ENCODE measurements around the gene SLC44A5. TPM values are rescaled to one million over a fixed set of nuclear protein-coding genes. Genes with fewer than 3 reads are reported as not detected.
"Not testable (repeated sequence)": the region's sequence is repeated elsewhere in the genome, so short reads cannot be mapped to it uniquely, and the experiment has no call there.

SLC44A5 gene
- polyA plus RNA-seq, 2 of the 4 experiments (the other 2 are of a cell fraction) = 0.10 to 1.5 TPM

DNA sequence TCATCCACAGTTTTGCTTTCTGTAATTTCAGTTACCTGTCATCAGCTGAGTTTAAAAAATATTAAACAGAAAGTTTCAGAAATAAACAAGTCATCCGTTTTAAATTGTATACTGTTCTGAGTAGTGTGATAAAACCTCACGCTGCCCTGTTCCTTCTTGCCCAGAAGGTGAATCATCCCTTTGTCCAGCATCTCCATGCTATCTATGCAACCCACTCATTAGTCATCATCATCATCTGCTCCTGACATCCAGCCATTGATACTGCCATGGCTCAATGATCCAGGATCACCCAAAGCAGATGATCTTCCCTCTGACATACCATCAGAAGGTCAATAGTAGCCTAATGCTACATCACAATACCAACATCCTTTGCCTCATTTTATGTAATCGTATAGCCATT, 198.3 kb downstream of the SLC44A5 start:
- H3K4me2 ChIP-seq = no peak overlapping the region
- H3K4me1 ChIP-seq = no peaks in the 10 kb centered on the region
- FAIRE-seq (no peak), ATAC-seq (no peak), DNase-seq (ENCODE audit: low read depth in 1 of 2, low spot score in 1 of 2) (no peak)
- ChIA-PET CTCF (no interaction called here), POLR2A (no interaction called here)
- H3K4me3 ChIP-seq = no peak overlapping the region
- 30% methylated on average over 3 of the region's 3 CpGs for WGBS (ENCODE audit: missing lambda C conversion rate)
- H3K9me3 ChIP-seq = no peaks in the 10 kb centered on the region
- H3K27ac ChIP-seq = no peak overlapping the region
- no peak for TF ChIP-seq TP53 (CRISPR knock-in tag; IDR thresholded peaks at IDR 0.05)
- TF ChIP-seq ESRRA (IDR thresholded peaks at IDR 0.05; ENCODE audit: borderline replicate concordance, low read length) = no peak
- TF ChIP-seq BHLHE40 (IDR thresholded peaks at IDR 0.05; ENCODE audit: low read depth, low read length) = no peak
- TF ChIP-seq RFX5 (IDR thresholded peaks at IDR 0.05) = no peak
- no peak for TF ChIP-seq SREBF2 (IDR thresholded peaks at IDR 0.05)
- TF ChIP-seq ZSCAN20 (CRISPR knock-in tag; IDR thresholded peaks at IDR 0.05) = no peak

DNA sequence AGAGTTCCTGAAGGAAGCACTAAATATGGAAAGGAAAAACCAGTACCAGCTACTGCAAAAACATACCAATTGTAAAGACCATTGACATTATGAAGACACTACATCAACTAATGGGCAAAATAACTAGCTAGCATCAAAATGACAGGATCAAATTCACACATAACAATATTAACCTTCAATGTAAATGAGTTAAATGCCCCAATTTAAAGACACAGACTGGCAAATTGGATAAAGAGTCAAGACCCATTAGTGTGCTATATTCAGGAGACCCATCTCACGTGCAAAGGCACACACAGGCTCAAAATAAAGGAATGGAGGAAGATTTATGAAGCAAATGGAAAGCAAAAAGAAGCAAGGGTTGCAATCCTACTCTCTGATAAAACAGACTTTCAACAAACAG, 206.2 kb downstream of the SLC44A5 start:
- FAIRE-seq; POLR2A ChIA-PET; H3K4me1 ChIP-seq; ATAC-seq; CTCF ChIA-PET; H3K4me3 ChIP-seq; H3K9me3 ChIP-seq; H3K4me2 ChIP-seq; DNase-seq (ENCODE audit: low read depth in 1 of 2, low spot score in 1 of 2); H3K27ac ChIP-seq: not testable (repeated sequence)
- 0% methylated on average over 1 of the region's 1 CpG for WGBS (ENCODE audit: missing lambda C conversion rate)

DNA sequence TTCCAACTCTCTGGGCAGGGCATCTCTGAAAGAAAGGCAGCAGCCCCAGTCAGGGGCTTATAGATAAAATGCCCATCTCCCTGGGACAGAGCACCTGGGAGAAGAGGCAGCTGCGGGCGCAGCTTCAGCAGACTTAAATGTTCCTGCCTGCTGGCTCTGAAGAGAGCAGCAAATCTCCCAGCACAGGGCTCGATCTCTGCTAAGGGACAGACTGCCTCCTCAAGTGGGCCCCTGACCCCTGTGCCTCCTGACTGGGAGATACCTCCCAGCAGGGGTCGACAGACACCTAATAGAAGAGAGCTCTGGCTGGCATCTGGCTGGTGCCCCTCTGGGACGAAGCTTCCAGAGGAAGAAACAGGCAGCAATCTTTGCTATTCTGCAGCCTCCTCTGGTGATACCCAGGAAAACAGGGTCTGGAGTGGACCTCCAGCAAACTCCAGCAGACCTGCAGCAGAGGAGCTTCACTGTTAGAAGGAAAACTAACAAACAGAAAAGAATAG, 207.7 kb downstream of the SLC44A5 start:
- WGBS (ENCODE audit: missing lambda C conversion rate) = no CpG with 5 or more reads among the region's 5 CpGs
- H3K4me1 ChIP-seq; H3K9me3 ChIP-seq; FAIRE-seq; H3K4me2 ChIP-seq; ATAC-seq; POLR2A ChIA-PET; CTCF ChIA-PET; H3K4me3 ChIP-seq; DNase-seq (ENCODE audit: low read depth in 1 of 2, low spot score in 1 of 2); H3K27ac ChIP-seq: not testable (repeated sequence)

DNA sequence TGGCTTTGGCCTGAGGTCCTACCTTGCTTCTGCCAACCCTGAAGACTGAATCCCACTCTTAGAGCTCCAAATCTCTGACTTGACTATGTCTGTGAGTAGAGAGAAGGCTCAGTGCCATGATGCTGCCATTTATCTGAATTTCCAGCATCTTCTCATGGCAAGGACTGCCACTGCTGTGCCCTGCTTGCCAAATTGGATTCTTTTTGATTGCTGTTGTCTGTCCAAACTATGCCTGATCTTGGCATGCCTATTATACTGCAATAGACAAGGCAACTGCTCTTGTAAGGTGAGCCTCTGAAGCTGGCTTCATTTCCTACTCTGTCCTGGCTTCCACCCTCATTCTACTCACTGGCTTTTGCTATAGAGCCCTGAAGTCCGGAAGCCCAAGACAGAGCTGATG, 210.2 kb downstream of the SLC44A5 start:
- WGBS (ENCODE audit: missing lambda C conversion rate) = 0% methylated on average over 1 of the region's 1 CpG
- TF ChIP-seq ZSCAN20 (CRISPR knock-in tag; IDR thresholded peaks at IDR 0.05) = no peak
- no peak for TF ChIP-seq POLR2AphosphoS2 (conservative IDR thresholded peaks at IDR 0.05; ENCODE audit: low read length)
- TF ChIP-seq EHF (CRISPR knock-in tag; IDR thresholded peaks at IDR 0.05) = no peak
- no peak for TF ChIP-seq HDAC2 (IDR thresholded peaks at IDR 0.05)
- TF ChIP-seq PHF8 (IDR thresholded peaks at IDR 0.05; ENCODE audit: borderline replicate concordance, low read depth) = no peak
- no peak for TF ChIP-seq POLR2A (IDR thresholded peaks at IDR 0.05; ENCODE audit: low read length)
- no peak for TF ChIP-seq HOXA7 (CRISPR knock-in tag; IDR thresholded peaks at IDR 0.05)
- no peak for TF ChIP-seq KDM5A (IDR thresholded peaks at IDR 0.05)
- TF ChIP-seq NFE2L2 (conservative IDR thresholded peaks at IDR 0.05; ENCODE audit: low read length) = no peak
- TF ChIP-seq, protein P1, sequence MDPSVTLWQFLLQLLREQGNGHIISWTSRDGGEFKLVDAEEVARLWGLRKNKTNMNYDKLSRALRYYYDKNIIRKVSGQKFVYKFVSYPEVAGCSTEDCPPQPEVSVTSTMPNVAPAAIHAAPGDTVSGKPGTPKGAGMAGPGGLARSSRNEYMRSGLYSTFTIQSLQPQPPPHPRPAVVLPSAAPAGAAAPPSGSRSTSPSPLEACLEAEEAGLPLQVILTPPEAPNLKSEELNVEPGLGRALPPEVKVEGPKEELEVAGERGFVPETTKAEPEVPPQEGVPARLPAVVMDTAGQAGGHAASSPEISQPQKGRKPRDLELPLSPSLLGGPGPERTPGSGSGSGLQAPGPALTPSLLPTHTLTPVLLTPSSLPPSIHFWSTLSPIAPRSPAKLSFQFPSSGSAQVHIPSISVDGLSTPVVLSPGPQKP (IDR thresholded peaks at IDR 0.05; ENCODE audit: low read depth, low read length) = no peak
- Histone ChIP-seq H3K4me2 (no peak overlapping the region), H3K9me3 (no peaks in the 10 kb centered on the region), H3K4me1 (no peaks in the 10 kb centered on the region), H3K27ac (no peak overlapping the region), H3K4me3 (no peak overlapping the region)
- FAIRE-seq (no peak), ATAC-seq (no peak), DNase-seq (ENCODE audit: low read depth in 1 of 2, low spot score in 1 of 2) (no peak)
- ChIA-PET CTCF (no interaction called here), POLR2A (no interaction called here)

DNA sequence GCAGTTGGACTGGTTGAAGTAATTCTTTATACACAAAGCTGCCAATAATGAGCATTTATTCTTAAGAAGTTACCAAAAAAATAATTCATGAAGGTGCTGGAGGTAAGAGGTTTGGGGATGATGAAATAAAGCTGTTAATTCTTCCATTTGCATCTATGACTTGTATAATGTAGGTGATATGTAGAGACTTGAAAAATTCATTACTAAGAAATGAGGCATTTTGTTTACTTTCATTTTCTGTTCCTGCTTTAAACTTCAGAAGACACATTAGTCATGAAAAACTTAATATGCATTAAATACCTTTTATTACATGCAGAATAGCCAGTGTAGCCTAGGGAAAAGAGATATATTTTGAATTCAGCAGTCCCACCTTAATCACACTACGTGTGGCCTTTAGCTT, 214.2 kb downstream of the SLC44A5 start:
- Histone ChIP-seq H3K4me3 (no peak overlapping the region), H3K9me3 (no peaks in the 10 kb centered on the region), H3K4me1 (no peaks in the 10 kb centered on the region), H3K27ac (no peak overlapping the region), H3K4me2 (no peak overlapping the region)
- 12% methylated on average over 1 of the region's 1 CpG for WGBS (ENCODE audit: missing lambda C conversion rate)
- FAIRE-seq (no peak), ATAC-seq (no peak), DNase-seq (ENCODE audit: low read depth in 1 of 2, low spot score in 1 of 2) (no peak)
- TF ChIP-seq NPAS2 (CRISPR knock-in tag; IDR thresholded peaks at IDR 0.05; ENCODE audit: borderline replicate concordance) = no peak
- no peak for TF ChIP-seq HOXB13 (CRISPR knock-in tag; IDR thresholded peaks at IDR 0.05; ENCODE audit: low read depth)
- TF ChIP-seq EHMT2 (IDR thresholded peaks at IDR 0.05; ENCODE audit: low read depth) = no peak
- no peak for TF ChIP-seq EP300 (IDR thresholded peaks at IDR 0.05)
- no peak for TF ChIP-seq EHF (CRISPR knock-in tag; IDR thresholded peaks at IDR 0.05)
- no peak for TF ChIP-seq CHD2 (IDR thresholded peaks at IDR 0.05; ENCODE audit: low read length, partially characterized antibody)
- TF ChIP-seq, protein P2, sequence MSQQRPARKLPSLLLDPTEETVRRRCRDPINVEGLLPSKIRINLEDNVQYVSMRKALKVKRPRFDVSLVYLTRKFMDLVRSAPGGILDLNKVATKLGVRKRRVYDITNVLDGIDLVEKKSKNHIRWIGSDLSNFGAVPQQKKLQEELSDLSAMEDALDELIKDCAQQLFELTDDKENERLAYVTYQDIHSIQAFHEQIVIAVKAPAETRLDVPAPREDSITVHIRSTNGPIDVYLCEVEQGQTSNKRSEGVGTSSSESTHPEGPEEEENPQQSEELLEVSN (IDR thresholded peaks at IDR 0.05; ENCODE audit: borderline replicate concordance, low read depth) = no peak
- TF ChIP-seq, protein P3, sequence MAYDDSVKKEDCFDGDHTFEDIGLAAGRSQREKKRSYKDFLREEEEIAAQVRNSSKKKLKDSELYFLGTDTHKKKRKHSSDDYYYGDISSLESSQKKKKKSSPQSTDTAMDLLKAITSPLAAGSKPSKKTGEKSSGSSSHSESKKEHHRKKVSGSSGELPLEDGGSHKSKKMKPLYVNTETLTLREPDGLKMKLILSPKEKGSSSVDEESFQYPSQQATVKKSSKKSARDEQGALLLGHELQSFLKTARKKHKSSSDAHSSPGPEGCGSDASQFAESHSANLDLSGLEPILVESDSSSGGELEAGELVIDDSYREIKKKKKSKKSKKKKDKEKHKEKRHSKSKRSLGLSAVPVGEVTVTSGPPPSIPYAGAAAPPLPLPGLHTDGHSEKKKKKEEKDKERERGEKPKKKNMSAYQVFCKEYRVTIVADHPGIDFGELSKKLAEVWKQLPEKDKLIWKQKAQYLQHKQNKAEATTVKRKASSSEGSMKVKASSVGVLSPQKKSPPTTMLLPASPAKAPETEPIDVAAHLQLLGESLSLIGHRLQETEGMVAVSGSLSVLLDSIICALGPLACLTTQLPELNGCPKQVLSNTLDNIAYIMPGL (CRISPR knock-in tag; IDR thresholded peaks at IDR 0.05; ENCODE audit: borderline replicate concordance) = no peak
- TF ChIP-seq ZC3H11A (IDR thresholded peaks at IDR 0.05) = no peak
- TF ChIP-seq CHD4 (IDR thresholded peaks at IDR 0.05; ENCODE audit: borderline replicate concordance) = no peak
- TF ChIP-seq MYC (IDR thresholded peaks at IDR 0.05; ENCODE audit: borderline replicate concordance, low read length) = no peak
- TF ChIP-seq POLR2A (IDR thresholded peaks at IDR 0.05; ENCODE audit: low read length) = no peak
- TF ChIP-seq, protein P4, sequence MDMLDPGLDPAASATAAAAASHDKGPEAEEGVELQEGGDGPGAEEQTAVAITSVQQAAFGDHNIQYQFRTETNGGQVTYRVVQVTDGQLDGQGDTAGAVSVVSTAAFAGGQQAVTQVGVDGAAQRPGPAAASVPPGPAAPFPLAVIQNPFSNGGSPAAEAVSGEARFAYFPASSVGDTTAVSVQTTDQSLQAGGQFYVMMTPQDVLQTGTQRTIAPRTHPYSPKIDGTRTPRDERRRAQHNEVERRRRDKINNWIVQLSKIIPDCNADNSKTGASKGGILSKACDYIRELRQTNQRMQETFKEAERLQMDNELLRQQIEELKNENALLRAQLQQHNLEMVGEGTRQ (IDR thresholded peaks at IDR 0.05) = no peak
- POLR2A ChIA-PET = no interaction called here
- CTCF ChIA-PET = no interaction called here
